NCI-H1417 (cell line): ENCODE data around the gene PUS10.
"Not testable (repeated sequence)": the region's sequence is repeated elsewhere in the genome, so short reads cannot be mapped to it uniquely, and the experiment has no call there.

Experiments used
- DNase-seq, 3 experiments: peaks; one replicate each; lab custom pipeline; 2025; lab: John Stamatoyannopoulos, UW

PUS10 gene

DNA sequence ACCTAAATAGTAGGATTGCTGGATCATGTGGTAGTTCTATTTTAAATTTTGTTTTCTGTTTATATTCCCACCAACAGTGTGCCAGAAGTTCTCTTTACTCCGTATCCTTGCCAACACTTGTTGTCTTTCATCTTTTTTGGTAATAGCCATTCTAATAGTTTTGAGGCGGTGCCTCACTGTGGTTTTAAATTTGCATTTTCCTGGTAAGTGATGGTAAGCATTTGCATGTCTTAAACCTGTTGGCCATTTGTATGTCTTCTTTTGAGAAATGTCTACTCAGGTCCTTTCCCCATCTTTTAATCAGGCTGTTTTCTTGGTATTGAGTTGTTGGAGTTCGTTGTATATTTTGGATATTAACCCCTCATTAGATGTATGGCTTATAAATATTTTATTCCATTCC is 85.1 kb downstream of the PUS10 start:
- DNase-seq, result no peak

DNA sequence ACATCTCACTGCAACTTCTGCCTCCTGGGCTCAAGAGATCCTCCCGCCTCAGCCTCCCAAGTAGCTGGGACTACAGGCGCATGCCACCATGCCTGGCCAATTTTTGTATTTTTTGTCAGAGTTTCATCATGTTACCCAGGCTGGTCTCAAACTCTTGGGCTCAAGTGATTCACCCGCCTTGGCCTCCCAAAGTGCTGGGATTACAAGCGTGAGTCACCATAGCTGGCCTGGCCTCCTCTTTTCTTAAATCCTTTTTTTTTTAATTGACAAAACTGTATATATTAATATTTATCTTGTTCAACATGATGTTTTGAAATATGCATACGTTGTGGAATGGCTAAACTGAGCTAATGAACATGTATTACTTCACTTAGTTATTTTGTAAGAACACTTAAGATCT is 86.0 kb downstream of the PUS10 start:
- not testable (repeated sequence) for DNase-seq

- no peak for DNase-seq
Measured at GRCh38 chr2:60926741-60927552, 91.1 kb downstream of the PUS10 start.

- DNase-seq, result peak; percentile 10 to 69 (median 51)
Measured at GRCh38 chr2:60925994-60926740, 91.9 kb downstream of the PUS10 start.

DNA sequence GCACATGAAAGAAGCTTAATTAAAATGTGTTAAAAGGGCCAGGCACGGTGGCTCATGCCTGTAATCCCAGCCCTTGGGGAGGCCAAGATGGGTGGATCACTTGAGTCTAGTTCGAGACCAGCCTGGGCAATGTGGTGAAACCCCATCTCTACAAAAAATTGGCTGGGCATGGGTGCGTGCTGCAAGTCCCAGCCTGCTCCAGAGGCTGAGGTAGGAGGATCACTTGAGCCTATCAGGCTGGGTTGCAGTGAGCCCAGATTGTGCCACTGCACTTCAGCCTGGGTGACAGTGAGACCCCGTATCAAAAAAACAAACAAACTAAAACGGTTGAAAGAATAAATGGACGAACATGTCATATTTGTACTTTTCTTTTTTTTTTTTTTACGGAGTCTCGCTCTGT is 110.7 kb downstream of the PUS10 start:
- DNase-seq, result no peak

DNA sequence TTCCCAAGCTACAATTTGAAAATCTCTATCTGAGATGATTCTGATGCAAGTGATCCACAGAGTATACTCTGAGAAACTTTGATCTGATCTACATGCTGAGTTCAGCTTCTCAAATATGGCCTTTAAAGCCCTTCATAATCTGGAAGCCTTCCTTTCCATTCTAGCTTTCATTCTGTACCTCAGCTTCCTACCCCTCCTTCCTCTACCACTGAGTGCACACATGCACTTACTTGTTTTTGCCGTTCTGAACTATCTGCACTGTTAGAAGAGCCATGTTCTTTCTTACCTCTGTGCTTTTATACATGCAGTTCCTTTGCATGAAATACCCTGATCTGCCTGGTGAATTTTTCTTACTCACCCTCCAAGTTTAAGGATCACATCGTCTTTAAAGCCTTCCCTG is 111.7 kb downstream of the PUS10 start:
- DNase-seq, result no peak

DNA sequence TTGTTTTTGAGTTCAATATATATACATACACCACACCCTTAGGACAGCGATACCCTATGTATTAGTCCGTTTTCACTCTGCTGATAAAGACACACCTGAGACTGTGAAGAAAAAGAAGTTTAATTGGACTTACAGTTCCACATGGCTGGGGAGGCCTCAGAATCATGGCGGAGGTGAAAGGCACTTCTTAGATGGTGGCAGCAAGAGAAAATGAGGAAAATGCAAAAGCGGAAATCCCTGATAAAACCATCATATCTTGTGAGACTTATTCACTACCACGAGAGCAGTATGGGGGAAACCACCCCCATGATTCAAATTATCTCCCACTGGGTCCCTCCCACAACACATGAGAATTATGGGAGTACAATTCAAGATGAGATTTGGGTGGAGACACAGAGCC is 112.2 kb downstream of the PUS10 start:
- DNase-seq, result not testable (repeated sequence)

DNA sequence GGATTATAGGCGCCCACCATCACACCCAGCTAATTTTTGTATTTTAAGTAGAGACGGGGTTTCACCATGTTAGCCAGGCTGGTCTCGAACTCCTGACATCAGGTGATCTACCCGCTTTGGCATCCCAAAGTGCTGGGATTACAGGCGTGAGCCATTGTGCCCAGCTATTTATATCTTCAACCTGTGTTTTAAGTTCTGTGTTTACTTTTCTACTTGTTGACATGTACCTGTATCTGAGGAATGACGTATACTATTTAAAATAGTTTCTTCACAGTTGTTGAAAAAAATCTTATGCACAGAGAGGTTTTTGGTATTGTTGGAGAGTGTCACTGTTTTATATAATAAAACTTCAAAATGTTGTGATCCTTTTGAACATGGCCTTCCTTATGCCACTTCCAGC is 116.8 kb downstream of the PUS10 start:
- DNase-seq, result not testable (repeated sequence)

- DNase-seq, result no peak
Measured at GRCh38 chr2:60899892-60900249, 118.2 kb downstream of the PUS10 start.

DNA sequence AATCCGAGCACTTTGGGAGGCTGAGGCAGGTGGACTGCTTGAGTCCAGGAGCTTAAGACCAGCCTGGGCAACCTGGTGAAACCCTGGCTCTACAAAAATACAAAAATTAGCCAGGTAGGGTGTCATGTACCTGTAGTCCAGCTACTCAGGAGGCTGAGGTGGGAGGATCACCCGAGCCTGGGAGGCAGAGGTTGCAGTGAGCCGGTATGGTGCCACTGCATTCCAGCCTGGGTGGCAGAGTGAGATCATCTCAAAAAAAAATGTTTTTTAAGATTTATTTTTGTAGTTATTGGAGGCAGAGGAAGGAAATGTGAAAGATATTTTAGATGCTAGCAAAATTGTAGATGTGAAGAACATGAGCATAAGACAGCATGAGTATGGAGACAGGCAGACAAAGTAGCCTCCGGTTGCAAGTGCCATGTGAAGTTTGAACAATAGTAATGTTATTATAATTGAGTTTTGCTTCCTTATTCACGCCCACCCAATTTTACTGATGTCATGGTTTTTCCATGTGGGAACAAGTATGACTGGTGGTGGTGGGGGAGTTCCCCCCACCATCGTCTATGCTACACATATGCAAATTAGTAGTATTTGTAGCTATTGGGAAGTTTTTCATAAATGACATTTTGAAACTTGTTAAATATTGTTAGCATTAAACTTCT is 118.7 kb downstream of the PUS10 start:
- DNase-seq, result no peak

- DNase-seq, result no peak
Measured at GRCh38 chr2:60898567-60898966, 119.5 kb downstream of the PUS10 start.
